Medulla oblongata (tissue), 1 donor: ENCODE data around the gene MPHOSPH6.
"Not testable (repeated sequence)": the region's sequence is repeated elsewhere in the genome, so short reads cannot be mapped to it uniquely, and the experiment has no call there.

ENCODE experiments used
- DNase-seq: peaks from one replicate; pipeline ENCODE4 v3.0.0-alpha.2; 2015; ENCODE audit errors: extremely low spot score

Gene MPHOSPH6, protein sequence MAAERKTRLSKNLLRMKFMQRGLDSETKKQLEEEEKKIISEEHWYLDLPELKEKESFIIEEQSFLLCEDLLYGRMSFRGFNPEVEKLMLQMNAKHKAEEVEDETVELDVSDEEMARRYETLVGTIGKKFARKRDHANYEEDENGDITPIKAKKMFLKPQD

DNA sequence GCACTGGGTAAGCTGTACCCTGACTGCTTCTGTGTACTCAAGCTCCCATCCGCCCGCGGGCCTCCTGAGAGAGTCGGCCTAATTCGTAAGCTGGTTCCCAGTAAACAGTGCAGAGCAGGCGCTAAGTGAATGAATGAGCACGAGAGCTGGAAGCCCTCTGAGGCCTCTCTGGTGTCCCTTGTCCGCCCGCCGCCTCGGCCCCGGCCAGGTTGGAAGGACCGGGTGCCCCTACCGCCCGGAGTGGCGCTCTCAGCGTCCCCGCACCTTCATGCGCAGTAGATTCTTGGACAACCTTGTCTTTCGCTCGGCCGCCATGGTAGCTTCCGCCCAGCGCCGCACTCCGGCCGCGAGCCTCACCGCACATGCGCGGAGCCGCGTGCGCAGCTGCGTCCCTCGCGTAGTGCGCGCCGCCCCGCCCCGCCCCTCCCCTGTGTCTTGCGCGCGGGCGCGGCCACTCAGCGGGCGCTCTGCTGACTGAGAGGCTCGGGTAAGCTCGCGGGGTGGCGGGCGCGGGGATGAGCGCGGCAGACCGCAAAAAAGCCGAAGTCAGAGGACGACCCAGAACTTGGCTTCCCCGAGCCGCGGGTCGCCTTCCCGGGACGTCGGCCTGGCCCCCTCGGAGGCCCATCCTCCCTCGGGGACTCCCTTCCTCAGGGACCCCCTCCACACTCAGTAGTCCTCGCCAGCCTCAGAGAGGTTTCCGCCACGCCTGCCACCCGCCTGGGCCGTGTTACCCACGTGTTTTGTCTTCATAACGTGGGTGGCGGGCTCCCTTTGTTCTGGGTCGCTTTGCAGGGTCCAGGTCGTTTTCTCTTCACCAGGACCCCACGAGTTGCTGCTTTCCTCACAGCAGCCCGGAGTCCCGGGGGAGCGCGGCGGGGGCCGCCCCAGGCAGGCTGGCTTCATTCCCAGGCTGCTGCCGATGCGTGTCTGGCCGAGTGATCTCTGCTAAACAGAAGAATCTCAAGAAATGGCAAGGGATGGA, at the start of gene MPHOSPH6:
TSS of gene MPHOSPH6 (minus strand) at position 364 of the 985 bp plus-strand sequence. CDS start at position 315, 49 bp downstream.
- DNase-seq, result peak; percentile 88

DNA sequence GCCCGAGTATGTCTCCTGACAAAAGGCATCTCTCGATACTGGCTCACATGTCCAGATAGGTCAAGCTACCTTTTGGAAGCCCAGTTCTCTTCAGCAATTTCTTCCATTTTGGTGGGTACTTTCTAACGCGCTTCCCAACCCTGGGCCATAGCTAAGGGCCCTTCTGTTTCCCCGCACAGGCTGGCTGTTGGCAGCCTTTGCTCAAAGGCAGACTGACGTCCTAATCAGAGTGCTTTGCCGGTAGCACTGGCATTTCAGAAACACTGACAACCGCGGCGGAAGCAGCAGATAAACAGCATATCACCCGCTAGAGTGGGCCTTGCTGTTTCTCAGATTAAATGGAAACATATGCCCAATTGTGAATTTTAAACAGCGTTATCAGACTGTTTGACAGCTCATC, 49.3 kb upstream of the MPHOSPH6 start:
- no peak for DNase-seq

DNA sequence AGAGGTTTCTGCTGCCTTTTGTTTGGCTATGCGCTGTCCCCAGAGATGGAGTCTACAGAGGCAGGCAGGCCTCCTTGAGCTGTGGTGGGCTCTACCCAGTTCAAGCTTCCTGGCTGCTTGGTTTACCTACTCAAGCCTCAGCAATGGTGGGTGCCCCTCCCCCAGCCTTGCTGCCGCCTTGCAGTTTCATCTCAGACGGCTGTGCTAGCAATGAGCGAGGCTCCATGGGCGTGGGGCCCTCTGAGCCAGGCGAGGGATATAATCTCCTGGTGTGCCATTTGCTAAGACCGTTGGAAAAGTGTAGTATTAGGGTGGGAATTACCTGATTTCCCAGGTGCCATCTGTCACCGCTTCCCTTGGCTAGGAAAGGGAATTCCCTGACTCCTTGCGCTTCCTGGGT, 39.3 kb upstream of the MPHOSPH6 start:
- DNase-seq, result not testable (repeated sequence)

DNA sequence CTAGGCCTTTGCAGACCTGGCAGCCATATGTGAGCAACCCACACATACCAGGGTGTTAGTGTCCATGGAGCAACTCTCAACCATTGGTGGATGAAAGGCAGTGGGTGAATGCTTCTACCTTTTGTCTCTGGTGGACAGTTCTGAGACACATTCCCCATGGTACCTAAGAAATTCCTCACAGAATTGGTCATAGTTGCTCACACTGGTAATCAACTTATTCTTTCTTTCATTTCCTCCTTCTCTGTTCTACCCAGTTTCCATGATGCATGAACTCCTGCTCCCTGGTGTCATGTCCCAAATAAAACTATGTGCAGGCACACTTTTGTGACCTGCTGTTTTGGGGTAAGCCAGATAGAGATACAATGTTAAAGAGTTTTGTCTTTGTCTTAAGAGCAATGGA, 33.2 kb upstream of the MPHOSPH6 start:
- no peak for DNase-seq

DNA sequence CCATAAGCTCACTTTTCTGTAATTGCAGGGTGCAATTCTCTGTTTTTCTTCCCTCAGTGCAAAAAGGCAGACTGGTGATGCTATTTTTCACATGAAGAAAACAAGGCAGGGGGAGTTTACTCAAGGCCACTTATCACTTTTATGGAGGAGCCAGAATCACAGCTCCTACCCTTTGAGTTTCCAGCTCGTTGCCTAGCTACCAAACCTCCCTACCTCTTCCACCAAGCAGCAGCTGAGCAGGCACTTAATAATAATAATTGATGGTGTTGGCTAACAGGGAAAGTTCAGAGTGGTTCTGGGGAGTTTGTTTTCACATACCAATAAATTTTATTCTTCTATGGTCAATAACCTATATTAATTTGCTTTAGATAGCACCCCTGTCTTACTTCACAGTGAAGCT, 31.9 kb upstream of the MPHOSPH6 start:
- no peak for DNase-seq

DNA sequence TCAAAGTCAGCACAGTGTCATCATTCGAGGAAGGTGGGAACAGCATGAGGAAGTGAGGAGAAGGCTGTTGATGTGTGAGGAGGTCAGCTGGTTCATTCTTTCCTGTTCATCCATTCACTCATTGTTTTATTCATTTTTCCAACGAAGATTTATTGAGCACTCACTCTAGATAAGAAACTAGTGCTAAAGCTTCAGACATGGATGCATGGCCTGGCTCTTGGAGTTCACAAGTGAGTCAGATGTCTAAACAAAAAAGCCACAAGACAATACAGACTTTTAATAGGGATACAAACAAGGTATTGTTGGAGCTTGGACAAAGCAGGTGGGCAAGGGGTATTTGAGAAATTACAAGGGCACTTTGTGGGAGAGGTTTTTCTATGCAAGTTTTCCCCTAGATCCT, 31.3 kb upstream of the MPHOSPH6 start:
- DNase-seq, result no peak

DNA sequence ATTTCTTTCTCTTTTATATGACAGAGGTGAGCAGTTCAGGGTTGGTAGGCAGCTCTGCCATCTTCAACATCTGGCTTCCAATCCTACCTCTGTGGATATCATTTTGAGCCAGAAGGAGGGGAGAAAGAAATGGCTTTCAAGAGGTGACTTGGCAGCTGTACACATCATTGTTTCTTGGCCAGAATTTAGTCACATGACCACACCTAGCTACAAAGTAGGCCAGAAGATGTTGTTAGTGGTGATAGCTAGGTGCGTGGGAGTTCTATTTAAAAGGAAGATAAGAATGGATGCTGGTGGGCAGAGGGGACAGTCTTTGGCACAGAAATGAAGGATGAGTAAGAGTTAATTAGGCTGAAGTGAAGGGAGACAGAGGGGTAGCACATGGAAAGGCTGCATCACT, 29.2 kb upstream of the MPHOSPH6 start:
- DNase-seq, result no peak

DNA sequence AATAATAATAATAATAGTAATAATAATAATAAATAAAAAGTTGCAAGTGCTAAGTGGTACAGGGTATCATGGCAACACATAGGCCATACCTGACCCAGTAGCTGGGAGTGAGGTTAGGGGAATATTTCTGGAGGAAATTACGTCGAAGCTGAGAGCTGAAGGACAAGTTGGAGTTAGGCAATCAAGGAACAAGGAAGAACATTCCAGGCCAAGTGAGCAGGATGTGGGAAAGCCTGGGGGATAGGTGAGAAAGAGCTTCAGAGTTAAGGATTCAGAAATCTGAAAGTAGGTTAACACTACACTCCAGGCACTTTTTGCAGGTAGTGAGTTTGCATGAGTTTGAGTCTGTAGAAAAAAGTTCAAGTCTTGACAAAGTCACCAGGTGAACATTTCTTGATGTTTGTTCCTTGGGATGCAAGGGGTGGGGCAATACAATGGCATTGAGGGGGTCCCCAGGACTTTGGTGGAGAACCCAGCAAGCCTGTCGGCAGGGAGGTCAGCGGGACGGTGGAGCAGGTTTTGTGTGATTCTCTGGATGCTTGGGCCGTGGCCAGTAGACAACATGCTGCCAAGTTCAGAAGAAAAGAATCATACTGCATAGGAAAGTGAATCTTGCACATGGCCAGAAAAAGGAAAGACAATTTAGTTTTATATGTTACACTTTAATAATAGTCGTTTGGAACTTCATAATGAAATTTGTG, 27.7 kb upstream of the MPHOSPH6 start:
- no peak for DNase-seq

DNA sequence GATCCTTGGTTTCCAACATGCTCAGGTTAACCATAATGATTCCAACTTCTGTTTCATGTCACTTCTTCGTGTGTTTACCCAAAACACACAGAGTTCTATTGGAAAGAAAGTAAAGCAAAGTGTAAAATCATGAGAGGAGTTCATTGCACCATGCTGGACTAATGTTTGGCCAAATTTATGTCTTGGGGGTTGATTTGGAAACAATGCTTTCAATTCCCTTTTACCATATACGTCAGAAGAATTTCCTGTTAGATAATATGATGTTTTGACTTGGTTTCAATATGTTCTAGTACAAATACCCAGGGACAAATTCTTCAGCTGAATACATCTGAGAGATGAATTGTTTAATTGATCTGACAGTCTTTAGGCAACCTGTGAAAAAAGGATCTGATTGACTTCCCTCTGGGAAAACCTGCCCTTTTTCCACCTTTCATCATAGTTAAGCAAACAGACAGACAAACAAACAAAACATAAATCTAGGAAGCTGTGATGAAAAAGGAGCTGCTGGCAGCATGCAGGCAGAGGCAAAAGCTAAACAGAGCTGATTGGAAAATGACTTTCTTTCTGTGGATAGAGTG, 26.0 kb upstream of the MPHOSPH6 start:
- no peak for DNase-seq

DNA sequence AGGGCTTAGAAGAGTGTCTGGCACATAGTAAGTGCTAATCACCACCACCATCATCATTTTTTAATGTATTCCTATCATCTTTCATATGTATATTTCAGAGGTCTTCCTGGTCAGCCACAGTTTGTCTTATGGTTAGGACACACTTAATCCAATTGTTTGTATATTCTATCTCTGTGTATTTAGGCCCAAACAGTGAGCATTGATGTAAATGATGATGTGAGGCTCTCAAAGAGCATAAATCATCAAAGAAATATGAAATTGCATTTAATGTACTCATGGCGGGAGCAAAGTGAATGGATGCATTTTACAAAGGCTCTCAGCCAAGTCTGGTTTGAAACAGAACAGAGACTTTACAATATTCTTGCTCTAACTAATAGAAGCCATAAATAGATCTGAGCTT, 24.1 kb upstream of the MPHOSPH6 start:
- no peak for DNase-seq

DNA sequence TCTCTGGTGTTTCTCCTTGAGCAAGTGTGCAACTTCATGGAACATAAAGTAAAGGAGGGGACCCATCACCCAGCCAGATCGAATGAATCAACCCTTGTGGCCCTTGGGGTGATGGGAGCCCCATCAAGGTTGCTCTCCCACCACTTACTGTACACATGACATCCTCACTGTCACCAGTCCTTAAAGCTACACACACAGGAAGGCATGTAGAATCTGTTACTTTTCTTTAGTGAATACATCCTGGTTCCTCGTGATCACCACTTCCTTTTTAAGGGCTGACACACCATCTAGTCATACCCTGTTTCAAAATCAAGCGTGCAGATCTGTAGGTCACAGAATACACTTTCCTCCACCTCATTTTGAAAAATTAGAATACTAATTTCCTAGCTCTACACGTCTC, 22.6 kb upstream of the MPHOSPH6 start:
- peak; percentile 50 for DNase-seq

DNA sequence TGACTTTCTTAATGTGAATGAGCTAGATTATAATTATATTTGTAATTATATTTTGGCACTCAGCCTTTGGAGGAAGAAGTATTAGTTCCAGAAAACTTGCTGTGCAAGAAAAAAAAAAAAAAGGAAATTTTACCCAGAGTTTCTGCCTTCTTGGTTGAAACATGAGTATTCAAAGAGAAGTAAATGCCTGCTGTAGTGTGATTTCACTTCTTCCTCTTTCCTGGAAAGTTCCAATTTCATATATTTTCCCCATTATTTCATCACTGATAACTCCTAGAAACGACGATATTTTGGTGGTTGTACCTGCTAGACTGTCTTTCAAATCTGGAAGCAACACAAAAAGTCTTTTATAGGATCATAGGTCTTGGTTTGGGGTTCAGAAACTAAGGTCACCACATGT, 20.4 kb upstream of the MPHOSPH6 start:
- DNase-seq, result no peak

DNA sequence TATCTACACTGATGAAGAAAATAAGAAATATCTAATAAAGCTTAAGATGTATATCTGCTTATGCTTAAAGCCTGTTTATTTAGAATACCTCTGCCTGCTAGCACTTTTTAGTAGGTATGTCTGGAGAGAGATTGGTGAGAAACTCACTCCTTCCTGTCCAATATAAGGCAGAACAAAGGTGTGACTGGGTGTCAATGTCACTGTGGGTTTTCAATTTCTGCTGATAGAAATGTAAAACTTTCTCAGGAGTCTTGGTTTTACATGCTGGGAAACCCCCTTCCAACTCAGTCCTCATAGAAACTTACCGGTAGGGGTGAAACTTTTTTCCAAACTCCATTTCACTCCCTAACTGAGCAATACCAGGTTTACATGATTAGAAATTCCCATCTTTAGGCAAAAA, 17.8 kb upstream of the MPHOSPH6 start:
- no peak for DNase-seq

DNA sequence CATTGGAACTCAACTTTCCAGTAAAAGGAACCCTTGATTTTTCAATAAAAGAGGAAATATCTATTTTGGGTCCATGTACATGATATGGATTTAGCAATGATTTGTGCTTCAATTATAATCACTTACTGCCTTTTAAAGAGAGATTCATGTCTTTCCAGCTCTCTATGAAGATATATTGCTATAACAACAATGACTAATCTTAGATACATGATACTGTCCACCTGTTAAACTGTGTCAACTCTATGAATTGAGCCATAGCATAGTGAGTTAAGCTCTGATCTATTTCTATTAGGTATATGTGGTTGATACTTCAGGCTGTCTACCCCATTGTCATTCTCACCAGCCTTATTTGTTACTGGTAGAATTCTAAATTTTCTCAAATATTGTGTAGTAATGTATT, 15.0 kb upstream of the MPHOSPH6 start:
- no peak for DNase-seq

DNA sequence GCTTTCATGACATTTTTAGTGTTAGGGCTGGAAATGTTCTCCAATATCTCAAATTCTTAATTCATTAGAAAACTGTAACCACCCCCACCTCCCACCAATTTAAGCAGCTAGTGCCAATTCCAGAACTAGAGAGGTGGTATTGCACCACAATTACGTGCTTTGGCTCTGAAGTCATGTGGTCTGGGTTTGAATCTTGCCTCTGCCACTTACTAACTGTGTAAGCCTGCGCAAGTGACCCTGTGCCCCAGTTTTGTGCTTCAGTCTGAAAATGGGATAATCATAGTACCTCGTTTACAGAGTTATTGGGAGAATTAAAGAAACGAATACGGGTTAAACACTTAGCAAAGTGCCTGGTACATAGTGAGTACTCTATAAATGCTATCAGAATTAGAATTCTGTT, 14.2 kb upstream of the MPHOSPH6 start:
- no peak for DNase-seq

DNA sequence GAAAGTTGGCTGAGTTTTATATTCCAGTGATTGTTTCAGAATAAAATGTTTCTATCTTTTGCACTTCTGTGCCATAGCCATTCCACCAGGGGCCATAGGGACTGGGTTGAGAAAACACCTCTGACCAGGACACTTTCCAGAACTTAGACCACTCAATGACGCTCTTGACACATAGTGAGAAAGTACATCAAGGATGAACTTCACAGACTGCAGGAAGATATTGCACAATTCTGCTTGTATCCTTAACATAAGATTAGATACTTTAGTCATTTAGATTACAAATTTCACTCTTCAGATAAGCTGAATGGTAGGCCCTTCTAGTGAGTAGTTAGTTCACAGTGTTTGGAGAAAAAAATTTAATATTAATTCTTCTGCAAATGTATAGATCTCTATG, 13.0 kb upstream of the MPHOSPH6 start:
- DNase-seq, result no peak

DNA sequence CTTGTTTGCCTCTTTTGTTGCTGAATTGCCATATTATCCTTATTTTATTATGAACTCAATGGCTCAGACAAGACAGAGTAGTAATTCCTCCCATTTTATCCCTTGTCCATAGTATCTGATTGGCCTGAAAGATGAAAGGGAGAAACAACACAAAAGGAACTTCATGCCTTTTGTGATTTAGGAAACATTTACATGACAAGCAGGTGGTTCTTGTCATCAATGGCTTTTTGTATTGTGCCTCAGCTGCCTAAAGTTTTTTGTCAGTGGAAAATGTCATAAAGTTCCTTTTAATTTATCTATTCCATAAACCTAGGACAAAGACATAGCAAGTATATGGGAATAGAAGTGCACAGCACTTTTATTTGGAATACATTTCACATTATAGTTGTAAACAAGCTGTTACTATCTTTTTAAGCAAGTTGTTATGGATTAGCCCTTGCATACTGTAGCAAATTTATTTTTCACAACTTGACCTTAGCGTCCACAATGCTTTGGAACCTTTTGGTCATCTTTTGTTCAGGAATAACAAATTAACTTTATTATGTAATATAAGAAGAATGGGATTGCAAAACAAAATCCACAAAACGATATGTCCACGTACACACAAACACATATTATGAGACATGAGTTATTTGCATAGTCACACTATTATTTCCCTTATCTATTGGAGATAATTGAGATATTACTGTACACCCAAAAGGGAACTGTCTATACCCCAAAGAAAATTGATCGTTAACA, 12.4 kb upstream of the MPHOSPH6 start:
- DNase-seq, result no peak

DNA sequence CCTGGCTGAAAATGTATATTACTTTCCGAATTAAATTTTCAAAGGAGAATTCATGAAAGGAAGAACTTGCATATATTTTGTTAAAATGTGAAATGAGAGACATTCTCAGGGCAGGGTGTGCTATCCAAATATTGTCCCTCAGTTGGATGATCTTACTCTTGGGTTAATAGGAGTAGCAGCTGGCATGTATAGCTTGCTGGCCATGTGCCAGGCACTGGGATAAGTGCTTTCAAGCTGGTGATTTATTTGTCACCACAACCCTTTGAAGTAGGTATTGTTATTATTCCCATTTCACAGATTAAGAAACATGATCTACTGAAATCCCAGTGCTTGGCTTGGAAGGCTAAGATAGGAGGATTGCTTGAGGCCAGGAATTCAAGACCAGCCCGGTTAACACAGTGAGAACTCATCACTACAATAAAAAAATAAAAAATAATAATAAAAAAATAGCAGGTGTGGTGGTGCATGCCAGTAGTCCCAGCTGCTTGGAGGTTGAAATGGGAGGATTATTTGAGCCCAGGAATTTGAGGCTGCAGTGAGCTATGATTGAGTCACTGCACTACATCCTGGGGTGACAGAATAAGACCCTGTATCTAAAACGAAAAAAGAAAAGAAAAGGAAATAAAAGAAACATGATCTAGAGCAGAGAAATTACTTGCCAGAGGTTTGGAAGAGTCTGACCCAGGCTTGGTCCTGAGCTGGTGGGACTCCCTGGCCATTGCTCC, 11.6 kb upstream of the MPHOSPH6 start:
- DNase-seq, result no peak

DNA sequence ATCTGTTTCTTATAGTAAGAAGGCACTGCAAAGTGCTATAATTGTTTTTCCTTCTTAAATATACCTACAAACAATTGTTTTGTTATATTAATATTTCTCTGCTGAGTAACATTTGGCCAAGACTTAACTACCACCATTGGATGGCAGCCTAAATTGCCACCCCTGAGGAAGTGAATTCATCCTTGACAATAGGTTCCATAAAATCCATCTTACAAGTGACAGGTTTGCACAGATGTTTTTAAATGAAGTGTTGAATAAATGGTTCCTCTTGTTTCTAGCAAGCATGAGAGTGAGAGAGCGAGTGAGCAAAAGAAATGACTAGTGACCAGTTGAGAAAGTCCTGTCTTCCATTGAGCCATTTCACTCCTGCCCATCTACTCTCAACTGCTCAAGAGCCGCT, 8.3 kb upstream of the MPHOSPH6 start:
- DNase-seq, result no peak

DNA sequence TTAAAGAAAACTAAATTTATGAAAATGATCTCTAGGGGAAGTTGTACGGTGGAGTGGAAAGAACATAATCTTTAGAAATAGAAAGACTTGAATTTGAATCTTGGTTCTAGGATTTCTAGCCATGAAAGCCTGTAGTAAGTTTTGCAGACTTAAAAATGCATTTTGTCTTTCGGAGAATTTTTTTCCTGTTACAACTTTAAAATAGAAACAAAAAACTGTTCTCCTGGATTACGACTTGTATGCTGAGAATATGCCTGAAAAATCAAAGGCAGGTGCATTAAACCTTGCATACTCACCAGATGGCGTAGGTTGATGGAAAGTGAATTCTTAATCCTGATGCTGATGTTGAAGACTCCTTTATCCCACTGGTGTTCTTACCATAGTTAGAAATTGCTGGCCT, 7.5 kb upstream of the MPHOSPH6 start:
- DNase-seq, result no peak

DNA sequence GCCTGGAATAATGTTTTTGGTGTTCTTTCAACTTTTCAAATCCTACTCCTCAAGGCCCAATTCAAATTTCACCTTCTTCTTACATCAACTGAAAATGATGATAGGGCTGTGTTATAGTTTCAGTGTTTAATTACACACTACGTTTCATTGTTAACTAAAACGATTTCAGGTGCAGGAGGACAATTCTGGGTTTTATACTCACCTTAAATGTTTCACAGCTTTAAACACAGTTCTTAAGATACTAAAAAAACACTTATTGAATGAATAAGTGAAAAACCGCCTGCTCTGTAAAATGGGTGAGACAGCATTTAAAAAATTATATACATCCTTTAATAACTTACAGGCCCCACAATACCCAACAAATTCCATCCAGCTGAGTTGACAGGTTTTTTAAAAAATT, 6.2 kb upstream of the MPHOSPH6 start:
- no peak for DNase-seq
